AG08396 (cell line): ENCODE data around the gene TXNDC11.
A peak's percentile ranks its signal among the peaks of the same experiment; 100 is the strongest.

Experiments used
- DNase-seq: peaks from one replicate; pipeline ENCODE4 v3.0.0; 2012; ENCODE audit warnings: low spot score, mixed read lengths

Gene TXNDC11

DNA sequence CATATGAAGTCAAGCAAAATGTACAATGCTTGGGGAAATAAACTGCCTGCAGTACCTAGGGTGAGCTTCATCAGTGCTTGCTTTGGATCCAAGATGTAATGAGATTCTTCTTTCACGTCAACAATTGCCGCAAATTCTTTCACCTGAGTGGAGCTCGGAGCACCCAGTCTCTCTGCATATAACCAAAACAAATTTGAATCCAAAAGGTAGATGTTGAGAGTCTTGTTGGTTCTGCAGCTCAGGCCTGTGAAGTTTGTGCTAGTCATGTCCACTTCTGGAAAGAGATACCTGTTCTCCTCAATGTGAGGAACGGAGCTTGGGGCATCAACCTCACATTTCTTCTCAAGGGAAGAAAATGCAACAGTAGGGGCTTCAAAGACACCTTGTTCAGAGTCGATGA, 51.4 kb downstream of the TXNDC11 start:
- no peak for DNase-seq

DNA sequence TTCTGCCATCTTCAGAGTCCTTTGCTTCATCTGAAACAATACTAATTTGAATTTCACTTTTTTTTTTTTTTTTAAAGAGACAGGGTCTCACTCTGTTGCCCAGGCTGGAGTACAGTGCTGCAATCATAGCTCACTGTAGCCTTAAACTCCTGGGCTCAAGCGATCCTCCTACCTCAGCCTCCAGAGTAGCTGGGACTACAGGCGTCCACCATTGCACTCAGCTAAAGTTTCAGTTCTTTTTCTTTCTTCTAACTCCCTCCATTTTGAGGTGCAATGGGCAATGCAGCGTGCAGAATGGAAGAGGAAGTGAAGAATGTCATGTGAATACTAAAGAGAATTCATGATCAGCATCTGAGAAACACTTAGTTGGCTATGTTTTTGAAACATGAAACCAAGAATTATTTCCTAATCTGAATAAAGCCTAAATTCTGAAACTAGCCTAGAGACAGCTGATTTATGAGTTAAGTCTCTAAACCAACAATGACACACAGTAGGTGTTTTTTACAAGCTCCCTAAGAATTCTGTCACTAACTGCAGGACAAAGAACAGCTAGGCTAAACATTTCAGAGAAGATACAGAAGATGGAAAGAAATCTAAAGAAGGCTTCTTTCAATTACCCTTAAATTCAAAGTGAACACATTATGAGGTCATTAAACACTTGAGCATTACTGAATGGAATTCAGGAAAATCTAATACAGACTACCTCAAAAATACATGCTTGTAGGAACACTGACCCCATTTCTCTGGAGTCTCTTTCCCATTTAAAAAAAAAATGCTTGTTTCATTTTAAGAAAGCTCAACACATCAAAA, 53.4 kb downstream of the TXNDC11 start:
- DNase-seq: no peak

DNA sequence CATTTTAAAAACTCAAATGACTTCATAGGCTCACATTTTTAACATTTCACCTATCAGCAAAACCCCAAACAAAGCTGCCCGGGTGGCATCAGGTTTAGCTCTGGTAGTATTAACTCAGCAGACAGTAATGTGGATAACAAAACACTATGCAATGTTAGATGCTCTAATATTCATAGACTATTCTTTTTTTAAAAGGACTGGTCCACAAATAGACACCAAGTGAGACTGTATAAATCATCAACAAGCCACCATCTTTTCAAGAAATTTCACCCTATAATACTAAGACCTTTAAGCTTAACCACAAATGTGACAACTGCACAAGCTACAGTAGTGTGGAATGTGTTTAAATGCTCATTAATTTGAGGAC, 54.2 kb downstream of the TXNDC11 start:
- DNase-seq: no peak

DNA sequence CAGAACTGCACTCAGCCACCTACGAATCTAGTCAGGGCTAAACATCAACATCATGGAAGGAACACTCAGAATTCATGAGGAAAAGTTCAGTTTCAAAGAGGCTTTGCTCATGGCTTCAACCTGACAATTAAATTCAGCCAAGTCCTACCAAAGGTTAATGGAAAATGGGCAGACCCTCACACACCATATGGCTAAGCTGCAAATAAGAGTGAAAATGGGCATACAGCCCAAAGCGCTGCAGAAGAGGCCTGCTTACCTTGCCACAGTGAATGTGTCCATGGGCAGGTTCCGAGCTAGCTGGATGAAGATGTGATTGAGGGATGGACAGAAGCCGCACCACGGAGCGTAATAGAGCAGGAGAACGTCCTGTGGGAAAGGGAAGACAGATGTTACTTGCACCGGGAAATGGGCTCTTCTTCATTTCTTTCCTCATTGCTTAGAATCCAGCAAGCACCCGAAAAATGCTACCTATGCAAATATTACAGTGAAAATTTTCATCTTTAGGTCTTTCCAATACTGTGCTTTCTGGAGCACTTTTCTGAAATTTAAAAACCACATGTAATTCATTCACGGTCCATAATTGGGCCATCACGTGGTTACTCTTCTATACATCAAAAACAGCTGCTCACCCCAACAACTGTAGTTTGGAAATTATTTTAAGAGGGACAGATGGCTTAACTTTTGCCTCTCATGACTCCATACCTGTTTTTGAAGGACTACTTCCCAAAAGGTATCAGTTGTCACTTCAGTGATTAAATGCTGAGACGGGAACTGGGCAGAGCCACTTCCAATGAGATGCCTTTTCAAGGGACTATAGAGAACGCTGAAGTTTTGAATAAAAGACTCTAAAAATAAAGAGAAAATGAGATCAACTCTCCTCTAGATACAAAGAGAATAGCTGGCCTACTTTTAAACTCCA, 54.8 kb downstream of the TXNDC11 start:
- DNase-seq: no peak

DNA sequence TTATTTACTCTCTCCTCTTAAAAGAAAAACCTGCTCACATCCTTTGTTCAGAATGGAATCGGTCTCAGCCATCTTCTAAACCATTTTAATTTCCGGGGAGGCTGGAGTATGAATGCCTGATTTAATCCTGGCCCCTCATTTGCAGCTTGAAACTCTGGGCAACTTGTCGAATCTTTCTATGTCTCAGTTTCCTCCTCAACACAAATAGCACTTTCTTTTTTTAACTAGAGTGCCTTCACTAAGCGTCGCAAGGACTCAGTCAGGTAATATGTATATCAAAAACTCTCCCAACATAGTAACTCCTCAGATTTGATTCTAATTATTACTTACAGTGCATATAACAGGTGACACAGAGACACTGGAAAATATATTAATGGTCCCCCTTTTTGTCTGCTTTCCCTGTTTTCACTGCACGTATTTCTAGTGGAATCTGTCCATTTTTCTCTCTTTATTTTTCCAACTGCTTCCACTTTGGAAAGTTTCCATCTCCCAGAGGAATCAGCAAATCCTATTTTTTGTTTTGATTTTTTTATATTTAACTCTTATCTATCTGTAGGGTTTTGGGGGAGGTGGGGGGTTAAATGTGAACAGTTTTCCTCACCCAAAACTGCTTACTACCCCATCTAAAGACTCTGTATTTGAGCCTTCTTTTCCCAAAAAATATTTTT, 55.8 kb downstream of the TXNDC11 start:
- DNase-seq: no peak

DNA sequence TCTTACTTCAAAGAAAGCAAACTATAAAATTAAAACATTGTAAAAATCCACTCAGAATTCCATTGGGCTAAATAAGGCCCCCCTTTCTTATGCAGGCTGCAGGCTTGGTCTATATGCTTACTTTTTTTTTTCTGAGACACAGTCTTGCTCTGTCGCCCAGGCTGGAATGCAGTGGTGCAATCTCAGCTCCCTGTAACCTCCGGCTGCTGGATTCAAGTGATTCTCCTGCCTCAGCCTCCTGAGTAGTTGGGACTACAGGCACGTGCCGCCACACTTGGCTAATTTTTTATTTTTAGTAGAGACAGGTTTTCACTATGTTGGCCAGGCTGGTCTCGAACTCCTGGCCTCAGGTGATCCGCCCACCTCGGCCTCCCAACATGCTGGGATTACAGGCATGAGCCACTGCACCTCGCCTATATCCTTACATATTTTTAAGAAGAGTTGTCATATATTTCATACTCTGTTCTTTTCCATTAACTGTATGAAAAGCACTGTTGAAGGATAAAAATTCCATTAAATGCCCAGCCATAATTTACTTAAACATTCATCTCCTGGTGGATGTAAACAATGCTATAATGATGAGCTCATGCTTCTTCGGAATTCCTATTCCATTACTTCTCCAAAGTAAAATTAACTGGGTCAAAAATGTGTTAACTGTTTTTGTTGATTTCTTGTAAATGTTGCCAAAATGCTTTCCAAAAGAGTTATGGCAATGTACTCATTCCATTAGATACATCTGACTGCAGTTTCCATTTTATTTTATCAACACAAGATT, 56.6 kb downstream of the TXNDC11 start:
- no peak for DNase-seq

DNA sequence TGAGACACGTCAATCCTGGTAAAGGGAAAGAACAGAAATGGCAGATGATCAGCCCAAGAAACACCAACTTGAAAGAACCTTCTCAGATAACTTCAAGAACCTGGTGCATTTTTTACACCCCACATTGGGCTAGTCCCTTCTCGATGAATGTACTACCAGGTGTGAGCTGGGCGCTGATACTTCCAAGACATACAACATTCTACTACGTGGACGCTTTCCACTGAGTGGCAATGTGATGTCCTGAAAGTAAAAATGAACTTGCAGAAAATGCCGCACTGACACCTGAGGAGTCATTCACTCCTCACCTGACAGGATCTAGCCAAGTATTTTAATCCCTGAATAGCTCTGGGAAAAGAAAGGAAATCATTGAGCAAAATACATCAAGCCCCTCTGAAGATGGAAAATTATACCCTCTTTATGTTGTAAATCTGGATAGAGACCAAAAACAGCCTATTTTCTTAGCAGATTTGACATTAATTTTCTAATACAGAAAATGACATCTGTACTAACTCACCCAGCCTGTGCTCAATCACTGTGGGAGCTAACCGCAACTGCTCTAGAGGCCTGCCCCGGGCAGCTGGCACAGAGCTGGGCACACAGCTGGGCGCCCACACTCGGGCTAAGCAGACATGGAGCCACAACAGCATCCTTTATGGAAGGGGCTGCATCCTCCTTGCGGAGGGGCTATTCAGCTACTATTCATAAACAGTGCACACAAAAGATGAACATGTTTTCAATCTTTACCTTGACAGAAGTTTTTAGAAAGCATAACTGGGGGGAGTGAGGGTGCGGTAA, 58.2 kb downstream of the TXNDC11 start:
- no peak for DNase-seq

DNA sequence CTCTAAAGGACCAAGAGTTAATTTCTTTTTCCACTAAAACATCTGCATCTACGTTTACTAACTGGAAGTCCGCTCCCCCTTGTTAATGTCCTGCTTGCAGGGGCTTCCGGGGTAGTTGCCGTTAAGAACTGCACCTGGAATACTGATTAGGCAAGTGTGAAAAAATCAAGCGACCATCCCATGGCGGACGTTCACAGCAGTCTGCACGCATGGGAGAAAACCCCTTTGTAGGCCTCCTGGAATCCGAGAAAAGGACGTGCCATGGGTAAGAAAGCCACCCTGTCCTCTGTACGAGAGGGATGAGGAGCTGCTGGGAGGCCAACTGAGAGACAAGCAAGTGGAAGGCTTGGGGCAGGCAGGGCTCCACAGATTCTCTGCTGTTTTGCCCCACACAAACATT, 59.5 kb downstream of the TXNDC11 start:
- DNase-seq: no peak

DNA sequence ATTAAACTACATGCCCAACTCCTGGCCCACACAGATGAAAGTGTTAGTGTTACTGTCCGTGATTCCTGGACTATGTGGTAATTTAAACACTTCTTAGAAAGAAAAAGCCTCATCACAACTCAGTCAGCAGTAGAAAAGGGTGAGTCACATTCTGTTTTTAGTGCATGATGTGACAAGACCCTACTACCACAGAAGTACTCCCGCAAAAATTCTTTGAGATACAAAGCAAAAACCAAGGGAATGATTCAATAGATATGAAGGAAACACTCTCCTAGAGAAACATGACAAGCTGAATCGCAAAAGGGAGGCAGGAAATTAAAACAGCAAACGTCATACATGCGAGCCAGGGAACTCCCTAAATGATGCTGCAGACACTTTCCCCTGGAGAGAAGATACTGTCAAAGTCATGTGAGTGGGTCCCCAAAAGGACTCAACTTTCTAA, 60.0 kb downstream of the TXNDC11 start:
- DNase-seq: peak; percentile 84

DNA sequence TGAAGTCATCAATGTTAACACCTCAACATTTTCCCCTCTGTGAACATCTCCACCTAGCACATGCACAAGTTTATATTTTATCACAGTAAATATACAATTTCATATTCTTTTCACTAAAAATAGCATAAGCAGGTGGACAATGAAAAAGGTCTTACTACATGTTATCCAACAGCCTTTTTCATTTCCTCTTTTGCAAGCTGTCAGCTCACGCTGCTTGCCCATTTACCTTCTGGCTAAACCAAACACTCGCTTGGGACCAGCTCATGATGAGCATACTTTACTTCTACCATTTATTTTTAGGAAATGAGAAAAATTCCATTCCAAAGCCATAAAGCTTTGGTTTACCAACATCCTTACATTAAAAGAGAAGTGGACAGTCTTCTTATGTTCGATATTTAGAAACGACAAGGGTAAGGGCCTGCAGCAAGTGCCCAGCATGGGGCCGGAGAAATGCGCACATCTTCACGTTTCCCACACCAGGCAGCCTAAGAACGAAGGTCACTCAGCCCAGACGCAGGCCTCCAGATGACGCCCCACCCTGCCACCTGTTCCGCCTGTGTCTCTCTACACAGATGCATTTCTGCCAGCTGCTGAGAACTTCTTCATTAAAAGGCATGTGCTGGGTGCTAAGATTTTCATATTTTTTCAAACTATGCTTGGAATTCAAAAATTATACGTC, 60.5 kb downstream of the TXNDC11 start:
- no peak for DNase-seq

DNA sequence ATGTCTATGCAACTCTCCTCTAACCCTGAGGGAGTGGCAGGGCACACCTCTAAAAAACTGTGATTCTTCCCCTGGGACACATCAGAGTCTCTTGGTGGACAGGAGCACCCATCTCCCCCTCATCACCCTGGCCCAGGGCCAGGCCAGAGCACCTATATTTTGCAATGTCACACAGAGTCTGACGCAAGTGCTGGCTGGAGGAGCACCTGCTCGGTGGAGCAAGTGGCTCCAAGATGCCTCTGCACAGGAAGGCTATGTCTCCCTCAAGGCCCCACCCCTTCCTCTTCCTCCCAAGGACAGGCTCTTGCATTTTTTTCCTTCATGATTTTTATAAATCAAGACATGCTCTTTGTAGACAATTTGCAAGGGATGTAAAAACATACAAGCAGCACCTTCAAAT, 61.1 kb downstream of the TXNDC11 start:
- no peak for DNase-seq

DNA sequence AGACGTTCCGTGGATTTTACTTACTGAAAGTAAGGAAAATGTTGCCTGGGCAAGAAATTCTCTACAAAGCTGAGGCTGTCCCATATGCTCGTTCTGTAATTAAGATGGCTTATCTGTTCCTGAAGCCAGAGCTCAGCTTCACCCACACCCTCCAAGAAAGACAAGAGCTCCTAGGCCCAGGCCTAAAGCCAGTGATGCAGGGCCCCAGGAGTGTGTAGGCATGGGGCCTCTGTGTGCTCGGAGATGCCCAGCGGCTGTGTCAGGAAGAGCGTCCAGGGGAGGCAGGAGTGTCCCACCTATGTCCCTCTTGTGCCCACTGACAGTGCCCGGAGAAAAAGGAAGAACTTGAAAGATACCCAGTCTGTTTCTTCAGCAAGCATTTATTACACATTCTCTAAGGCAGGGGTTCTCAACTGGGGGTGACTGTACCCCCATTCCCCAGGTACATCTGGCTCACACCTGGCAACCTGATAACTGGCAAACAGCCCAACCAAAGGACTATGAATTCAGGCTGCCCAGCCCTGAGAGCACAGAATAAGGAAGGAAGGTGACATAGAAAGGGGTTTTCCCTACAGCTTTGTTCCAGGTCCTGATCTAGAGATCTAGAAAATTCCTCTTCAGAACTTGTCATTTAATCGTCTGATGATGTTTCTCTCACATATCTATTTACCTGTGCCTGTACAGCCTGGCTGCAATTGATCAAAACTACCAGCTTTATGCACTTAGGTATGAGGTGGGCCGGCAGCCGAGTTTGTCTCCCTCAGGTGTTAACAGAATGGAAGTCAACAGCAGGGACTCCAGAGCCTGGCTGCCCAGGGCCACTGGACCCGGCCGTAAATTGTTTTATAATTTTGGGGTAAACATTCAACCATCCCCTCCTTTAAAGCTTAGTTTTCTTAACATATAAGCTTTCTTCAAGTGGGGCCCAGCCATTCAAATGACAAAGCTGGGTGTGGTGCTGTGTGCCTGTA, 62.4 kb downstream of the TXNDC11 start:
- DNase-seq: no peak

DNA sequence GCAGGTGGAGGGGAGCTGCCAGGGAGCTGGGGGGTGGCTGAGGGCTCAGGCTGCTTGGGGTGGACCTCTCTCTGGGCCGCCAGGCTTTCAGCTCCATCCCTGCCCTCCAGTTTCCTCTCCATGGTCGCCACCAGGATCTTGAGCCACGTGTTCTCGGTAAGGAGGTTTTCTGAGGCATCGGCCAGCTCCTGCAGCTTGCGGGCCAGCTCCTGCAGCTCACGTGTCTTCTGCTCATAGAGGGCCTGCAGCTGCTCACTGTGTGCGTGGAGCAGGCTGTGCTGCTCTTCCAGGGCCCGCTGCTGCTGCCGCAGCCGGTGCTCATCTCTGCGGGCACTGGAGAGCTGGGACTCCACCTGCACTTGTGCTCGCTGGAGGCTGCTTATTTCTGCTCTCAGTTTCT, 63.4 kb downstream of the TXNDC11 start:
- no peak for DNase-seq

DNA sequence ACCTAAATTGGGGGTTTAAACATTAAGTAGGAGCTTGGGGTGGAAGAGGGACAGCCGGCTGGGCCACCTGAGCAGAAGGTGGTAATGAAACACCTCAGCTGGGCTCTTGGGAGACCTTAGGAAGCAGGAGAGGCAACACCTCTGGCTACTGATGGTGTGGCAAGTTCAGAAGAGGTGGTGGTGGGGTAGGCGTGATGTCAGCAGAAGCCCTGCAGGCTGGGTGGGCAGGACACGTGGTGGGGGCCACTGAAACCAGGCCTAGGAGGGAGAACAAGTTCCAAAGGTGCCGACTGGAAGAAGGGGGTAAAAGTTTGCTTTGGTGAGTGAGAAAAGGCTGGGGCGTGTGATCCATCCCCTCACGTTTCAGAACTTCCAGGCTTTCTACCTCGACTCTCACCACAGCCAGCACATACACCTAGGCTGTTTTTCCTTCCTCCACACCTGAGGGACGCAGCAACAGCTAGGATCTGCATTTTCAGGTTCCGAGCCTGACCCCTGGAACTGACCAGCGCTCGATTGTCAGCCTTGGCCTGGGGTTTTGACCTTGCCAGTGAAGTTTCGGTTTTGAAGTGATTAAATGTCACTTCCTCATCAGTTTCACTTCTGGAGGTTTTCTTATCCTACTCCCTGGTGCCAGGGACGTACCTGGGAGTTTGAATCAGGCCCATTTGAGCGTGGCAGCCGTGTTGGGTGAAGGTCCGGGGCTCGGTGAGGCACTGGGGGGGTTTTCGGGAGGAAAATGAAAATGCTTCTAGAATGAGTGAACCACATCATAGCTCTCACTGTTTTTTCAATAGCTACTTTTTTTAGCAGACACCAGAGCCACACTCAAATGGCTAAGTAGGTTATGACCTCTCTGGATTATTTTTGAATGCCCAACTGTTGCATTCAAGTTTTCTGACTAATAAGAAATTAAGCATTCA, 64.4 kb downstream of the TXNDC11 start:
- no peak for DNase-seq

DNA sequence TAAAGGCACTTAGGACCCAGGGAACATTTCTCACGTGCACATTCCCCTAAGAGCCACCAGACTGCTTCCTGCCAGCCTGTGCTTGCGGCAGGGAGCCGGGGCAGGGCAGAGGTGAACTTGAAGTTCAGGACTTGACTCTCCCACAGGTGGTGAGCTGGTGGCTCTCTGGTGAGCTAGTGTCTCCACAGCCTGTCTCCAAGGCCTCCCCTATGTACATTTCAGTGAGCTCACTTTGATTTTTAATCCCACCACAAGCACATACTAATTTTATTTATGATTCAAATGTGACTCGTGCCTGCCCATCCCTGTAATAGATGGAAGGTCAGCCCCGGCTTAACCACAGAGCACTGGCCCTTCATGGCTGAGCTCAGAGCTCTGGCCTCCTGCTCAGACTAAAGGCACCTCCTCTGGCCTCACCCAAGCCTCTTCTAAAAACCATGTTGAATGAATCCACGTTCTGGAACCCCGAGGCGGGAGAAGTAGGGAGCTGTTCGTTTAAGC, 65.2 kb downstream of the TXNDC11 start:
- DNase-seq: peak; percentile 26

DNA sequence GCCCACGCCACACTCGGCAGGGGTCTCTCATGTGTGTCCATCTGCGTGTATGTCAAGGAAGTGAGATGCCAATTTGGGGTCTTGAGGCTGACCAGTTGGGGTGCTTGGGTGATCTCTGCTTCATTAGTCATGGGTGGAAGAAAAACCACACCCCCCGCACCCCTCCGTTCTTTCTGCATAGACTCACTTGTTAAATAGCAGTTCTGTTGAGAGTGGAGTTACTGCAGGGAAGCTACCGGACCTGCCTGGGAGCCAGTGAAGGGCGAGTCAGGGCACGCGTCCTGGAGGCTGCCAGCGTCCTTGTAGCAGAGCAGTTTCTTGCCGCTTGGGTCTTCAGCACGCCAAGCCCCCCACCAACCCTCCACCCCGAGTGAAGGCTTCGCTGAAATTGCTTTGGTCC, 65.9 kb downstream of the TXNDC11 start:
- no peak for DNase-seq

DNA sequence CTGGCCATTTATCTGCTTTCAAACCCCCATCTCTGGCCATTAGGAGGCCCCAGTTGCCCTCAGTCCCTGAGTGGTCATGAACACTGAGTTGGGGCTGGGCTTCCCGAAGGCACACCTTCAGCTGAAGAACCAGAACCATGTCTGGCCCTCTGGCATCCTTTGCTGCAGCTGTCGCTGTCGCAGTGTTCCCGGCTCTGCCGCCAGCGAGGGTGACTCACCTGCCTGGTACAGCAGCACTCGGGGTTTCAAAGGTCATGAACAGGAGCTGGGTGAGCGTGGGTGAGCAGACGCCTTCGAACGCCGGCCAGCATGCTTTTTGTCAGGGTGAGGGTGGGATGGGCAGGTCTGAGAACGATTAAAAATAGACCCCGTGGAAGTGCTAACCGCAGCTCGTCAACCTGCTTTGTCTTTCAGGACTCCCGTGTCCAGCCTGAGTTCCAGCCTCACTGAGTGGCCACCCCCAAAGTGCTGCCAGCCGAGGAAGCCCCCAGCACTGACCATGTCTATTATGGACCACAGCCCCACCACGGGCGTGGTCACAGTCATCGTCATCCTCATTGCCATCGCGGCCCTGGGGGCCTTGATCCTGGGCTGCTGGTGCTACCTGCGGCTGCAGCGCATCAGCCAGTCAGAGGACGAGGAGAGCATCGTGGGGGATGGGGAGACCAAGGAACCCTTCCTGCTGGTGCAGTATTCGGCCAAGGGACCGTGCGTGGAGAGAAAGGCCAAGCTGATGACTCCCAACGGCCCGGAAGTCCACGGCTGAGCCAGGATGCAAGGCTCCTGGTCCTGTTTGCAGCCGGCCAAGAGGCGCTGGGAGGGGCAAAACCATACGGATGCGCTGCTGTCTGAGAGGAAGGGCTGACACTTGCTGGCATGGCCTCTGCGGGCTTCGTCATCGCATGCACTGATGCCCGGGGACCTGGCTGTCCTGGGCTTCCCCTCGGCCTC, 66.8 kb downstream of the TXNDC11 start:
- DNase-seq: no peak
